Epithelial cell of esophagus (primary cell): ENCODE results near the gene NELL1.

Experiments used
- DNase-seq: peaks from one replicate; pipeline ENCODE4 v3.0.0; 2010; ENCODE audit warnings: low read depth
- H3K4me3 ChIP-seq: 2 replicates; pipeline ENCODE4 v1.5.1; 2011; ENCODE audit warnings: mild to moderate bottlenecking, low read length, control low read depth
- TF ChIP-seq, protein P1 (sequence below): IDR thresholded peaks from 2 replicates; pipeline ENCODE4 v1.5.1; 2011; ENCODE audit warnings: low read depth, mild to moderate bottlenecking, low read length, control low read depth, inconsistent platforms; ENCODE audit not compliant: insufficient read depth; ENCODE audit errors: missing control alignments

The NELL1 gene

DNA sequence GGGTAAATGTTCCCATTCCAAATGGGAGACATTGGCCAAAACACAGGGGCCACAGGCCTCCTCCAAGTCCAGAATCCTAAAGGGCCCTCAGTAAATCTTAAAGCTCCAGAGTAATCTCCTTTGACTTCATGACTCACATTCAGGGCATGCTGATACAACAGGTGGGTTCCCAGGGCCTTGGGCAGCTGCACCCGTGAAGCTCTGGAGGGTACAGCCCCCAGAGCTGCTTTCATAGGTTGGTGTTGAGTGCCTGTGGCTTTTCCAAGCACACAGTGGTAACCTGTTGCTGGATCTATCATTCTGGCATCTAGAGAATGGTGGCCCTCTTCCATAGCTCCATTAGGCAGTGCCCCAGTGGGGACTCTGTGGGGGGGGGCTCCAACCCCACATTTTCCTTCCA is 54.0 kb downstream of the NELL1 start:
- TF ChIP-seq, protein P1, sequence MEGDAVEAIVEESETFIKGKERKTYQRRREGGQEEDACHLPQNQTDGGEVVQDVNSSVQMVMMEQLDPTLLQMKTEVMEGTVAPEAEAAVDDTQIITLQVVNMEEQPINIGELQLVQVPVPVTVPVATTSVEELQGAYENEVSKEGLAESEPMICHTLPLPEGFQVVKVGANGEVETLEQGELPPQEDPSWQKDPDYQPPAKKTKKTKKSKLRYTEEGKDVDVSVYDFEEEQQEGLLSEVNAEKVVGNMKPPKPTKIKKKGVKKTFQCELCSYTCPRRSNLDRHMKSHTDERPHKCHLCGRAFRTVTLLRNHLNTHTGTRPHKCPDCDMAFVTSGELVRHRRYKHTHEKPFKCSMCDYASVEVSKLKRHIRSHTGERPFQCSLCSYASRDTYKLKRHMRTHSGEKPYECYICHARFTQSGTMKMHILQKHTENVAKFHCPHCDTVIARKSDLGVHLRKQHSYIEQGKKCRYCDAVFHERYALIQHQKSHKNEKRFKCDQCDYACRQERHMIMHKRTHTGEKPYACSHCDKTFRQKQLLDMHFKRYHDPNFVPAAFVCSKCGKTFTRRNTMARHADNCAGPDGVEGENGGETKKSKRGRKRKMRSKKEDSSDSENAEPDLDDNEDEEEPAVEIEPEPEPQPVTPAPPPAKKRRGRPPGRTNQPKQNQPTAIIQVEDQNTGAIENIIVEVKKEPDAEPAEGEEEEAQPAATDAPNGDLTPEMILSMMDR, result no peak
- no peak overlapping the region for H3K4me3 ChIP-seq
- no peak for DNase-seq

DNA sequence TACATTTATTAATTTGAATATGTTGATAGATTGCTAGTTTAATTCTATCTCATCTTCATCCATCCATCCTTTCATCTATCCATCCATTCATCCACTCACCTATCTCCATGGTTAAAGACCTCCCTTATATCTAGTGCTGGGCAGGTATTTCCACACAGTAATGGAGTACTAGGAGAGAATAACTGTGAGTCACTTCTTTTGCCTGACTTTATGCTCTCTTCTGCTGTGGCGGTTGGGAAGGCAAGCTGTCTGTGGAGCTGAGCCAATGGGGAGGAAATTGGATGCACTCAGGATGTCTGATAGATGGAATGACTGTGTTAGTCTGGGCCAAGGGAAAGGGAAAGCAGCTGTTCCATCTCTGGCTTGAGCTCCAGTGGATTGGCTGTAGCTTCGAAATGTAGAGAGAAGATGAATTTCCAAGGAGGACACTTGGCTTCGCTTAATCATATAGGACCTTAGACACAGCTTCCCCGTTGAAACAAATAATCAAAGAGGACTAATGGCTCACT is 60.3 kb downstream of the NELL1 start:
- TF ChIP-seq, protein P1, result no peak
- no peak for DNase-seq
- no peak overlapping the region for H3K4me3 ChIP-seq

DNA sequence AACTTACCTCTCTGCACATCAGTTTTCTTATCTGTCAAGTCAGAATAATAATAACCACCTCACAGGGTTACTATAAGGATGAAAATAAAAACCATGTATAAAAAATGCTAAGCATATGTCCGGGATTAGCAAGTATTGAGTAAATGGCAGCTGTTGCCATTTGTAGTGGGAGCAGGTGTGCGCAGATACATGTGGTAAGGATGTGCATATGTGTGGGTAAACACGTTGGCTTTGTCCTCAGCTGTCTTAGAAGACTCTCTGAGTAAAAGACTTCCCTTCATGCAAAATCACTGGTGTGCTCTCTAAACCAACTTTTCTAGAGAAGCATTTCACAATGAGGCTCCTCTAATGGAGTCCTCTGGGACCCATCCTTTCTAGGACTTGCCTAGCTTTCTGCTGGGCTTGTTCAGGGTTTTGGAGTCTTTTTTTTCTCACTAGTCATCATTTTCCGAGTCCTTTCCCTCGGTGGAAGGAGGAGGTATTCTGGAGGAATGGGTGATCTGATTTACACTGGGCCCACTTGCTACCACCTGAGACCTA is 62.4 kb downstream of the NELL1 start:
- TF ChIP-seq, protein P1, result no peak
- no peak overlapping the region for H3K4me3 ChIP-seq
- no peak for DNase-seq

DNA sequence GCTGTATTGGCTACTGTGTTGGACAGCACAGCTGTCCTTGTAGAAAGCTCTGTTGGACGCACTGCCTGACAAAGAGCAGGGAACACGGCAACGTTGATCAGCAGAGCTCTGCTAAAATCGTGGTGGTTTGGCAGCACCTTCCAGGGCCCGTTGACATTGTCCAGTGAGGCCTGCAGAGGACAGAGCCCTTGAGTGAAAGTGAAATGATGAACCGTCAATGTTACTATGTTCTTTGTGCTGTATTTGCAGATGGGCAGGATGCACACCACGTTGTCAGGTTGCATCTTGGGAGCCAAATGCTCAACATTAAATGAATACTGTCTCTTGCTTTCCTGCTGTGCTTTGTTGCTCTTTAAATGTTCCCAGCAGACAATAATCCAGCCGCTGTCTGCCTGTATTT is 69.7 kb downstream of the NELL1 start:
- no peak overlapping the region for H3K4me3 ChIP-seq
- TF ChIP-seq, protein P1, result no peak
- DNase-seq, result no peak

DNA sequence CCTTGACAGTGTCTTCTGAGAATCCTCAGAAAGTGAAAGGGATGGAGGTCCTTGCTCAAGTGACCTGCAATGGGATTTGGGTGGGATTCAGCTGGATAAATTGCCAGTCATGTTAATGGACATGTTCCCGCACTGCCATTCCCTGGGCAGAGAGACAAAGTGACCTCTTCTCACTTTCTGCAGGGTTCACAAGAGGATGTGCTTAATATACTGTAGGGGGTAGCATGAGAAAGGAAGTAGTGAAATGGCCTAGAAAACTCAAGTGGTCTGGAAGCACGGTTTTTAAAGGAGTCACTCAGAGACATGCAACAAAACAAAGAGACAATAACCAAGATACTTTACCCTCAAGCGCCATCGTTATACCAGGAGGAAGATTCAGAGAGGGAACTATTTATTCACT is 70.2 kb downstream of the NELL1 start:
- no peak overlapping the region for H3K4me3 ChIP-seq
- DNase-seq, result peak; percentile 9
- TF ChIP-seq, protein P1, result no peak

DNA sequence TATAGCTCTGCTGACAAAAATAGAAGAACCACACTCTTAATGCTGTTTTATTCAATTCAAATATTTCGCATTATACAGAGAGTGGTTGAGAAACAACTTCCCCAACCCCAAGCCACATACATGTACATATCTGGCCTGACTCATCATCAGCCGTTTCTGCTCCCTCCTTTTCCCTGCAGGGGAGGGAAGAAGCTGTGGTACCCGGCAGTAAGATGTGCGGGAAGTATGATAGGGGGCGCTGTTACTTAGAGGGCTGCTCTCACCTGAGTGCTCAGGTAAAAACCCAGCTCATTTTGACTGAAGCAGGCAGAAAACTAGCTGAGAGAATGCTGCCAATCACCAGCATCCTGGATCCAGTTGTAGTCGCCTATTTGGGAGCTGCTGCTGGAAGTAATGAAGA is 85.5 kb downstream of the NELL1 start:
- DNase-seq, result peak; percentile 46
- TF ChIP-seq, protein P1, result no peak
- no peak overlapping the region for H3K4me3 ChIP-seq

DNA sequence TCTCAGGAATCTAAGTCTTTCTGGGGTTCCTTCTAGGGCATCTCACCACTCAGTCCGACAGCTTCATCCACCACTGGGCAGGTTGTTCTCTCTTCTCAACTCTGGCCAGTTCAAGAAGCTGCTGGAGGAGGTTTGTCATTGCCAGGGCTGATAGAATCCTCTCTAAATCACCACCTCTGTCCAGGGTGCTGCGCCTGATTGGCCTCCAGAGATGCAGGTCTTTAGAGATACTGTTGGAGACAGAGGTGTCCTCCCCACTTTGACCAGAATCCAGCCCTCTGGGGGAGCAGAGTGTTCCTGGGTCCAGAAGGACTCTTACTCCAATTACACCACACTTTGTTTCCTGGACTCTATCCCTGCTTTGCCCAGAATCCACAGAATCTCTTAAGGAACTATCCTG is 90.2 kb downstream of the NELL1 start:
- TF ChIP-seq, protein P1, result no peak
- no peak for DNase-seq
- no peak overlapping the region for H3K4me3 ChIP-seq
